HepG2 (cell line): Measurements from ENCODE around the gene STMN3. TPM values are rescaled to one million over a fixed set of nuclear protein-coding genes. Genes with fewer than 3 reads are reported as not detected.

Source experiments
- CEBPG ChIP-seq: IDR thresholded peaks from 2 replicates; pipeline ENCODE4 v1.6.1; 2016
- KAT7 ChIP-seq: IDR thresholded peaks from 2 replicates; pipeline ENCODE4 v1.6.1; 2018; ENCODE audit warnings: borderline replicate concordance, missing compliant biosample characterization
- MYC ChIP-seq: sonication (generic); formaldehyde crosslinking; IDR thresholded peaks from 2 replicates; pipeline ENCODE4 v1.9.0; 2021; ENCODE audit warnings: missing genetic modification reagents, borderline replicate concordance
- NFE2 ChIP-seq: sonication (generic); formaldehyde crosslinking; IDR thresholded peaks from 2 replicates; pipeline ENCODE4 v1.4.0; 2020; ENCODE audit warnings: missing genetic modification reagents
- NFYB ChIP-seq: sonication (generic); formaldehyde crosslinking; IDR thresholded peaks from 2 replicates; pipeline ENCODE4 v1.4.0; 2020; ENCODE audit warnings: missing genetic modification reagents
- POLR2AphosphoS2 ChIP-seq: IDR thresholded peaks from 2 replicates; pipeline ENCODE4 v1.6.1; 2011; ENCODE audit warnings: low read depth, low read length, improper control_type of control experiment
- RFX5 ChIP-seq: IDR thresholded peaks from 2 replicates; pipeline ENCODE4 v1.6.1; 2011; ENCODE audit warnings: low read depth, low read length, improper control_type of control experiment
- SIX4 ChIP-seq: sonication (generic); formaldehyde crosslinking; IDR thresholded peaks from 2 replicates; pipeline ENCODE4 v1.4.0; 2020; ENCODE audit warnings: missing genetic modification reagents
- SP4 ChIP-seq: sonication (generic); formaldehyde crosslinking; IDR thresholded peaks from 2 replicates; pipeline ENCODE4 v1.8.1; 2023; ENCODE audit warnings: mild to moderate bottlenecking, missing genetic modification reagents
- TCF7L2 ChIP-seq: IDR thresholded peaks from 2 replicates; pipeline ENCODE4 v1.6.1; 2011; ENCODE audit warnings: mild to moderate bottlenecking, low read depth, low read length, moderate library complexity
- ZBTB3 ChIP-seq: sonication (generic); formaldehyde crosslinking; IDR thresholded peaks from 2 replicates; pipeline ENCODE4 v1.4.0; 2020; ENCODE audit warnings: low read depth, mild to moderate bottlenecking, moderate library complexity, missing genetic modification reagents, borderline replicate concordance
- ZFP62 ChIP-seq: sonication (generic); formaldehyde crosslinking; IDR thresholded peaks from 2 replicates; pipeline ENCODE4 v1.4.0; 2020; ENCODE audit warnings: missing genetic modification reagents
- ZMYM4 ChIP-seq: sonication (generic); formaldehyde crosslinking; IDR thresholded peaks from 2 replicates; pipeline ENCODE4 v1.8.1; 2023; ENCODE audit warnings: mild to moderate bottlenecking, missing genetic modification reagents
- ZNF138 ChIP-seq: sonication (generic); formaldehyde crosslinking; IDR thresholded peaks from 2 replicates; pipeline ENCODE4 v1.5.0; 2020; ENCODE audit warnings: mild to moderate bottlenecking, low read depth, missing genetic modification reagents
- ZNF30 ChIP-seq: sonication (generic); formaldehyde crosslinking; IDR thresholded peaks from 2 replicates; pipeline ENCODE4 v1.5.0; 2020; ENCODE audit warnings: mild to moderate bottlenecking, missing genetic modification reagents
- ZNF382 ChIP-seq: sonication (generic); formaldehyde crosslinking; IDR thresholded peaks from 2 replicates; pipeline ENCODE4 v1.5.0; 2020; ENCODE audit warnings: missing genetic modification reagents, mild to moderate bottlenecking, borderline replicate concordance
- ZNF572 ChIP-seq: sonication (generic); formaldehyde crosslinking; IDR thresholded peaks from 2 replicates; pipeline ENCODE4 v1.5.1; 2020; ENCODE audit warnings: mild to moderate bottlenecking, missing genetic modification reagents
- ZNF614 ChIP-seq: IDR thresholded peaks from 2 replicates; pipeline ENCODE4 v1.6.1; 2018; ENCODE audit warnings: missing biosample characterization, missing genetic modification reagents, inconsistent platforms, borderline replicate concordance
- ZNF788 ChIP-seq: sonication (generic); formaldehyde crosslinking; IDR thresholded peaks from 2 replicates; pipeline ENCODE4 v1.5.0; 2020; ENCODE audit warnings: mild to moderate bottlenecking, missing genetic modification reagents, borderline replicate concordance
- ZNF841 ChIP-seq: sonication (generic); formaldehyde crosslinking; IDR thresholded peaks from 2 replicates; pipeline ENCODE4 v1.8.1; 2023; ENCODE audit warnings: missing genetic modification reagents, borderline replicate concordance
- polyA plus RNA-seq, 8 experiments: library from polyadenylated mRNA; depleted of rRNA in 3 of 8; stranded (reverse) in 7 of 8; unstranded in 1 of 8; fragments of >200 nt; fragmentation: Illumina TruSeq in 4 of 8; extraction: Trizol in 4 of 8; gene quantifications; 2 replicates each; pipeline versions ENCODE4 v1.2.1 to v1.2.3, GENCODE V29; 2011 to 2016; ENCODE audit warnings: low read depth in 4 of 8, missing spikeins in 1 of 8, mixed read lengths in 1 of 8; ENCODE audit not compliant: insufficient read depth in 1 of 8
- total RNA-seq, 5 experiments: library from RNA; depleted of rRNA; stranded (reverse); fragments of >200 nt; fragmentation: Illumina TruSeq; extraction: Trizol; gene quantifications; 2 replicates each; pipeline ENCODE4 v1.2.3, GENCODE V29; 2016; ENCODE audit warnings: low read depth in 1 of 5
- TF ChIP-seq, protein P1 (sequence below): sonication (generic); formaldehyde crosslinking; IDR thresholded peaks from 2 replicates; pipeline ENCODE4 v1.5.0; 2020; ENCODE audit warnings: missing genetic modification reagents
- TF ChIP-seq, protein P2 (sequence below): sonication (generic); formaldehyde crosslinking; IDR thresholded peaks from 2 replicates; pipeline ENCODE4 v1.5.0; 2020; ENCODE audit warnings: mild to moderate bottlenecking, missing genetic modification reagents, borderline replicate concordance
- TF ChIP-seq, protein P3 (sequence below): sonication (generic); IDR thresholded peaks from 2 replicates; pipeline ENCODE4 v1.6.1; 2016; ENCODE audit warnings: low read depth, borderline replicate concordance
- TF ChIP-seq, protein P4 (sequence below): sonication (generic); formaldehyde crosslinking; IDR thresholded peaks from 2 replicates; pipeline ENCODE4 v1.4.0; 2020; ENCODE audit warnings: missing genetic modification reagents

The STMN3 gene
- total and polyA plus RNA-seq, 2 of the 13 experiments (the other 11 are each of a cell fraction or from before 2014, with no cell fraction given) = 21.0 to 48.3 TPM

DNA sequence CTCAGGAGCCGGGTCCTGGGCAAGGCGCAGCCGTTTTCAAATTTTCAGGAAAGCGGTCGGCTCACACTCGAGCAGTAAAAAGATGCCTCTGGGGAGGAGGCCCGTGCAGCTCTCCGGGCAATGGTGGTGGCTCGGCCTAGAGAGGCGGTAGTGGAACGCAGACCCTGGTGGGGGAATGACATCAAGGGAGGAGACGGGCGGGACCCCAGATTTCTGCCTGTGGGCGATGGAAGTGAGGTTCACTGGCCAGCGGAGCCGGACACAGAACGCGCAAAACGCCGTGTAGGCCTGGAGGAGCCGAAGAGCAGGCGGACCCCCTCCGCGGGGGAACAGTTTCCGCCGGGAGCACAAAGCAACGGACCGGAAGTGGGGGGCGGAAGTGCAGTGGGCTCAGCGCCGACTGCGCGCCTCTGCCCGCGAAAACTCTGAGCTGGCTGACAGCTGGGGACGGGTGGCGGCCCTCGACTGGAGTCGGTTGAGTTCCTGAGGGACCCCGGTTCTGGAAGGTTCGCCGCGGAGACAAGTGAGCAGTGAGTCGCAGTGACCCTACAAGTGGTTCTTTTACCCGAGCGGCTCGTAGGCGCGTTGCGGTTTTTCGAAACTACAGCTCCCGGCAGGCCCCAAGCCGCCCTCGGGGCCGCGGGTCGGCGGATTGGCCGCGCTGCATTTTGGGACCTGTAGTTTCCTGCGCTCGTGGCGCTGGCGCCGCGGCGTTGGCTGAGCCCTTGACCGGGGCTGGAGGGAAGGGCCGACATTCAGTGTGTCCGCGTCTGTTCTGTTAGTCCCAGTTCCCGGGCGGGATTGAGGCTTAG lies 4.9 kb upstream of the STMN3 start, which contains the start of gene RTEL1 (continued):
- TF ChIP-seq ZNF614 (CRISPR knock-in tag) = peak; percentile 97; the same call in 1 of the 2 replicates
- TF ChIP-seq, protein P1, sequence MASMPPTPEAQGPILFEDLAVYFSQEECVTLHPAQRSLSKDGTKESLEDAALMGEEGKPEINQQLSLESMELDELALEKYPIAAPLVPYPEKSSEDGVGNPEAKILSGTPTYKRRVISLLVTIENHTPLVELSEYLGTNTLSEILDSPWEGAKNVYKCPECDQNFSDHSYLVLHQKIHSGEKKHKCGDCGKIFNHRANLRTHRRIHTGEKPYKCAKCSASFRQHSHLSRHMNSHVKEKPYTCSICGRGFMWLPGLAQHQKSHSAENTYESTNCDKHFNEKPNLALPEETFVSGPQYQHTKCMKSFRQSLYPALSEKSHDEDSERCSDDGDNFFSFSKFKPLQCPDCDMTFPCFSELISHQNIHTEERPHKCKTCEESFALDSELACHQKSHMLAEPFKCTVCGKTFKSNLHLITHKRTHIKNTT = peak; percentile 99
- peak; percentile 75 for TF ChIP-seq NFYB (CRISPR knock-in tag)
- peak; percentile 97 for TF ChIP-seq ZNF788 (CRISPR knock-in tag)
- no peak for TF ChIP-seq TCF7L2
- 0 out of 2 replicates have a peak, but pooled peaks have one; percentile 94 for TF ChIP-seq KAT7
- no peak for TF ChIP-seq POLR2AphosphoS2
- no peak for TF ChIP-seq ZNF382
- peak; percentile 87 for TF ChIP-seq ZMYM4 (CRISPR knock-in tag)
- 0 out of 2 replicates have a peak, but pooled peaks have one; percentile 28 for TF ChIP-seq NFE2 (CRISPR knock-in tag)
- peak; percentile 94 for TF ChIP-seq SP4
- TF ChIP-seq RFX5 = peak; percentile 36; the same call in 1 of the 2 replicates
- TF ChIP-seq ZNF30 (CRISPR knock-in tag) = peak; percentile 63; the same call in 1 of the 2 replicates
- peak; percentile 97 for TF ChIP-seq MYC (CRISPR knock-in tag)
- TF ChIP-seq, protein P2, sequence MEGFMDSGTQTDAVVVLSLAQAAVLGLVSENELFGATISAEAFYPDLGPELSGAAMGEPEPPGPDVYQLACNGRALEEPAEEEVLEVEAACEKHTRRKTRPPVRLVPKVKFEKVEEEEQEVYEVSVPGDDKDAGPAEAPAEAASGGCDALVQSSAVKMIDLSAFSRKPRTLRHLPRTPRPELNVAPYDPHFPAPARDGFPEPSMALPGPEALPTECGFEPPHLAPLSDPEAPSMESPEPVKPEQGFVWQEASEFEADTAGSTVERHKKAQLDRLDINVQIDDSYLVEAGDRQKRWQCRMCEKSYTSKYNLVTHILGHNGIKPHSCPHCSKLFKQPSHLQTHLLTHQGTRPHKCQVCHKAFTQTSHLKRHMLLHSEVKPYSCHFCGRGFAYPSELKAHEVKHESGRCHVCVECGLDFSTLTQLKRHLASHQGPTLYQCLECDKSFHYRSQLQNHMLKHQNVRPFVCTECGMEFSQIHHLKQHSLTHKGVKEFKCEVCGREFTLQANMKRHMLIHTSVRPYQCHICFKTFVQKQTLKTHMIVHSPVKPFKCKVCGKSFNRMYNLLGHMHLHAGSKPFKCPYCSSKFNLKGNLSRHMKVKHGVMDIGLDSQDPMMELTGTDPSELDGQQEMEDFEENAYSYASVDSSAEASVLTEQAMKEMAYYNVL (CRISPR knock-in tag) = peak; percentile 45; the same call in 1 of the 2 replicates
- TF ChIP-seq ZFP62 (CRISPR knock-in tag) = peak; percentile 83
- peak; percentile 79 for TF ChIP-seq ZBTB3
- TF ChIP-seq, protein P3, sequence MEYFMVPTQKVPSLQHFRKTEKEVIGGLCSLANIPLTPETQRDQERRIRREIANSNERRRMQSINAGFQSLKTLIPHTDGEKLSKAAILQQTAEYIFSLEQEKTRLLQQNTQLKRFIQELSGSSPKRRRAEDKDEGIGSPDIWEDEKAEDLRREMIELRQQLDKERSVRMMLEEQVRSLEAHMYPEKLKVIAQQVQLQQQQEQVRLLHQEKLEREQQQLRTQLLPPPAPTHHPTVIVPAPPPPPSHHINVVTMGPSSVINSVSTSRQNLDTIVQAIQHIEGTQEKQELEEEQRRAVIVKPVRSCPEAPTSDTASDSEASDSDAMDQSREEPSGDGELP = peak; percentile 41; the same call in 1 of the 2 replicates
- peak; percentile 61; the same call in 1 of the 2 replicates for TF ChIP-seq ZNF572
- TF ChIP-seq SIX4 (CRISPR knock-in tag) = peak; percentile 66; the same call in 1 of the 2 replicates
- TF ChIP-seq CEBPG (CRISPR knock-in tag) = peak; percentile 29; the same call in 1 of the 2 replicates
- TF ChIP-seq ZNF138 (CRISPR knock-in tag) = peak; percentile 85; the same call in 1 of the 2 replicates
- TF ChIP-seq ZNF841 (CRISPR knock-in tag) = no peak
- TF ChIP-seq, protein P4, sequence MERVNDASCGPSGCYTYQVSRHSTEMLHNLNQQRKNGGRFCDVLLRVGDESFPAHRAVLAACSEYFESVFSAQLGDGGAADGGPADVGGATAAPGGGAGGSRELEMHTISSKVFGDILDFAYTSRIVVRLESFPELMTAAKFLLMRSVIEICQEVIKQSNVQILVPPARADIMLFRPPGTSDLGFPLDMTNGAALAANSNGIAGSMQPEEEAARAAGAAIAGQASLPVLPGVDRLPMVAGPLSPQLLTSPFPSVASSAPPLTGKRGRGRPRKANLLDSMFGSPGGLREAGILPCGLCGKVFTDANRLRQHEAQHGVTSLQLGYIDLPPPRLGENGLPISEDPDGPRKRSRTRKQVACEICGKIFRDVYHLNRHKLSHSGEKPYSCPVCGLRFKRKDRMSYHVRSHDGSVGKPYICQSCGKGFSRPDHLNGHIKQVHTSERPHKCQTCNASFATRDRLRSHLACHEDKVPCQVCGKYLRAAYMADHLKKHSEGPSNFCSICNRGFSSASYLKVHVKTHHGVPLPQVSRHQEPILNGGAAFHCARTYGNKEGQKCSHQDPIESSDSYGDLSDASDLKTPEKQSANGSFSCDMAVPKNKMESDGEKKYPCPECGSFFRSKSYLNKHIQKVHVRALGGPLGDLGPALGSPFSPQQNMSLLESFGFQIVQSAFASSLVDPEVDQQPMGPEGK (CRISPR knock-in tag) = peak; percentile 86
